Smooth muscle cell (in vitro differentiated cells): ENCODE measurements around the gene PPP1R37. TPM values are rescaled to one million over a fixed set of nuclear protein-coding genes. Genes with fewer than 3 reads are reported as not detected.

Source experiments
- DNase-seq: peaks from one replicate; lab custom pipeline; 2025; ENCODE audit not compliant: unreplicated experiment; lab: John Stamatoyannopoulos, UW
- H2AFZ ChIP-seq: fragments of 200-600 bp; sonication (generic); 2 replicates; pipeline ENCODE4 v1.6.0; 2016; ENCODE audit warnings: antibody characterized with exemption, low read depth, mild to moderate bottlenecking
- H3F3A ChIP-seq: fragments of 200-600 bp; sonication (generic); 2 replicates; pipeline ENCODE4 v1.6.0; 2017; ENCODE audit warnings: antibody characterized with exemption, low read depth
- H3K27ac ChIP-seq: fragments of 200-600 bp; sonication (generic); 2 replicates; pipeline ENCODE4 v1.5.1; 2016; ENCODE audit warnings: low read depth, mild to moderate bottlenecking
- H3K27me3 ChIP-seq: fragments of 200-600 bp; sonication (generic); 2 replicates; pipeline ENCODE4 v1.6.1; 2016; ENCODE audit warnings: low read depth, mild to moderate bottlenecking
- H3K36me3 ChIP-seq: fragments of 200-600 bp; sonication (generic); 2 replicates; pipeline ENCODE4 v1.5.1; 2016; ENCODE audit warnings: low read depth
- H3K4me1 ChIP-seq: fragments of 200-600 bp; sonication (generic); 2 replicates; pipeline ENCODE4 v1.5.1; 2016; ENCODE audit warnings: low read depth
- H3K4me2 ChIP-seq: fragments of 200-600 bp; sonication (generic); 2 replicates; pipeline ENCODE4 v1.6.0; 2016; ENCODE audit warnings: mild to moderate bottlenecking
- H3K4me3 ChIP-seq: fragments of 200-600 bp; sonication (generic); 2 replicates; pipeline ENCODE4 v1.5.1; 2016; ENCODE audit warnings: mild to moderate bottlenecking
- H3K79me2 ChIP-seq: fragments of 200-600 bp; sonication (generic); 2 replicates; pipeline ENCODE4 v1.6.0; 2016; ENCODE audit warnings: low read depth, mild to moderate bottlenecking
- H3K9ac ChIP-seq: fragments of 200-600 bp; sonication (generic); 2 replicates; pipeline ENCODE4 v1.6.0; 2016; ENCODE audit warnings: low read depth
- H3K9me3 ChIP-seq: fragments of 200-600 bp; sonication (generic); replicated peaks from 2 replicates; pipeline ENCODE4 v1.5.1; 2016; ENCODE audit warnings: low read depth
- H4K20me1 ChIP-seq: fragments of 200-600 bp; sonication (generic); 2 replicates; pipeline ENCODE4 v1.6.0; 2016; ENCODE audit warnings: low read depth
- CTCF ChIP-seq: fragments of 200-600 bp; sonication (generic); IDR thresholded peaks from 2 replicates; pipeline ENCODE4 v1.5.1; 2017; ENCODE audit warnings: borderline replicate concordance, mild to moderate bottlenecking, antibody characterized with exemption; ENCODE audit not compliant: insufficient read depth, poor library complexity, severe bottlenecking
- WGBS: methylation state at CpG from one replicate; pipeline ENCODE4 v1.1.7; 2016; ENCODE audit warnings: low lambda C conversion rate; 5-methylcytosine and 5-hydroxymethylcytosine counted together
- polyA plus RNA-seq: library from polyadenylated mRNA; unstranded; fragments of >200 nt; fragmentation: Nextera tagmentation; extraction: Ambion mirVana; gene quantifications from 2 replicates; pipeline ENCODE4 v1.2.1, GENCODE V29; 2016
- total RNA-seq: library from RNA; depleted of rRNA; stranded (reverse); fragments of >200 nt; gene quantifications from 2 replicates; pipeline ENCODE4 v1.2.3, GENCODE V29; 2014

Gene PPP1R37
- total and polyA plus RNA-seq, 2 experiments from 2014 or later = 8.2 to 11.7 TPM

DNA sequence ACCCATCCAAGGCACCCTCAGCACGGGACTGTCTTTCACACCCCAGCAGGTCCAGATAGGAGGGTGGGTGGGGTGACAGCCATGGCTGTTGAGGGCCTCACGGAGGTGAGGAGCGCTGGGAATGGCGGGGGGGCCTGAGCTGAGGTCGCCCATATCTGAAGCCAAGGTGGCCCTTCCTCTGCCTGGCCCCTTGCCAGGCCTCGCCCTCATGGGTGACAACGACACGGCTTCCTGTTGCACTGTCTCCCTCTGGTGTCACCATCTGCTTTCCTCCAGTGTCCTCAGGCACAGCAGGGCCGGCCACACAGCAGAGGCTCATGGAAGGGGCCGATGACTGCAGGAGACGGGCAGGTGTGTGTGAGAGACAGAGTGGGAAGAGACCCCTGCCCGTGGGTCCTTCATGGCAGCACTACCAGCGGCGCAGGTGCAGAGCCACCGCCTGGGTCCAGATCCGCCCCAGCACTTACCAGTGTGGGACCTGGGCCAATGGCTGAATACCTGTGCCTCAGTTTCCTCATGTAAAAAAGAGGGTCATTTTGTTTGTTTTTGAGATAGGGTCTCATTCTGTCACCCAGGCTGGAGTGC lies 75.9 kb downstream of the PPP1R37 start:
- H2AFZ ChIP-seq = no peak overlapping the region
- H3K4me1 ChIP-seq = peaks cover 5% of the 10 kb centered on the region
- no peaks in the 10 kb centered on the region for H3K9me3 ChIP-seq
- H3K27ac ChIP-seq = no peak overlapping the region
- no peak overlapping the region for H3K9ac ChIP-seq
- no peak for DNase-seq
- H3F3A ChIP-seq = no peaks in the 10 kb centered on the region
- no peaks in the 10 kb centered on the region for H3K79me2 ChIP-seq
- H3K27me3 ChIP-seq = no peaks in the 10 kb centered on the region
- 96% methylated on average over 16 of the region's 16 CpGs for WGBS
- H3K4me2 ChIP-seq = no peak overlapping the region
- no peak for TF ChIP-seq CTCF
- H4K20me1 ChIP-seq = no peaks in the 10 kb centered on the region
- H3K4me3 ChIP-seq = no peak overlapping the region
- no peaks in the 10 kb centered on the region for H3K36me3 ChIP-seq

GRCh38 chr19:45169602-45170001 lies 76.6 kb downstream of the PPP1R37 start:
- Histone ChIP-seq H3K36me3 (no peaks in the 10 kb centered on the region), H3K27me3 (no peaks in the 10 kb centered on the region), H3K9ac (no peak overlapping the region), H3K79me2 (no peaks in the 10 kb centered on the region), H3K4me2 (no peak overlapping the region), H4K20me1 (peaks cover 6% of the 10 kb centered on the region), H3K27ac (no peak overlapping the region), H3K9me3 (no peaks in the 10 kb centered on the region), H3F3A (no peaks in the 10 kb centered on the region), H3K4me3 (no peak overlapping the region), H2AFZ (no peak overlapping the region), H3K4me1 (peaks cover 5% of the 10 kb centered on the region)
- no peak for TF ChIP-seq CTCF
- WGBS = 94% methylated on average over 10 of the region's 10 CpGs
- DNase-seq = no peak

DNA sequence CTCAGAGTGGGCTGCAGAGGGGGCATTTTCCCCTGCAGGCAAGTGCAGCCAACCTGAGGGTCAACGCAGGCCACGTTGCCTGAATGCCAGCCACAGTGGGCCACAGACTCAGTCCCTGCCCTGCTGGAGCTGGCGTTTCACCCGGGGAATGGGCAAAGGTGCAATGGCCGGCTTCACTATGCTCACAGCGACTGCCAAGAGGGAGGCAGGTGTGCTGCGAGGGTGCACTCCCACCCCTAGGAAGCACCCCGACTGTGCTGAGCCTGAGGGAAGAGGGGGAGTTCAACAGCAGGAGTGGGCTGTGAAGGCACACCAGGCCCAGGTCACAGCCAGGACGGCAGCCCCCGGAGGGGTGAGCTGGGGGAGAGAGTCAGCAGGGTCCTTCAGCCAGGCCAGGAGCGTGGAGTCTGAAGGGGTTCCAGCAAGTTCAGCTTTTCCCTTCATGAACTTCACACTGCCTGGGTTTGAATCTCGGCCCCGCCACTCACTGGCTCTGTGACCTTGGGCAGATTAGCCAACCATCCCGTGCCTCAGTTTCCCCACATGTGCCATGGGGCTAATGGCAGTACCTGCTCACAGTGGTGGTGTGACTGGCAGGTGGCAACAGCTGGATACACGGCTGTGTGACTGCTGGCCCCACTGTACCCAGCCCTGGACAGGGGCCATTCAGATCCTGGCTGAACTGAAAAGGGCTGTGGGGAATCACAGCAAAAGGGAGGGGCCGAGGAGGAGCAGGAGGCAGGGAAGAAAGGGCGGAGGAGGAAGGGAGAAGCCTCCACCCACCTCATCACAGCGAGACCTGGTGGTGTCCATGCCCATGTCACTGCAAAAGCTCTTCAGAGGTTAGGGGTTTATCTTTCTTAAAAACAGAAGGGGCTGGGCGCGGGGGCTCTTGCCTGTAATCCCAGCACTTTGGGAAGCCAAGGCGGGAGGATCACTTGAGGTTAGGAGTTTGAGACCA lies 77.4 kb downstream of the PPP1R37 start:
- Histone ChIP-seq H3K36me3 (no peaks in the 10 kb centered on the region), H3K4me2 (no peak overlapping the region), H3K9me3 (no peaks in the 10 kb centered on the region), H4K20me1 (peaks cover 6% of the 10 kb centered on the region), H3F3A (no peaks in the 10 kb centered on the region), H3K4me1 (peaks cover 5% of the 10 kb centered on the region), H2AFZ (no peak overlapping the region), H3K4me3 (no peak overlapping the region), H3K27ac (no peak overlapping the region), H3K27me3 (no peaks in the 10 kb centered on the region), H3K79me2 (no peaks in the 10 kb centered on the region), H3K9ac (no peak overlapping the region)
- no peak for DNase-seq
- no peak for TF ChIP-seq CTCF
- 92% methylated on average over 21 of the region's 21 CpGs for WGBS
